Measurements from ENCODE around the gene PTPN1.

GRCh38 chr20:50632236-50632635, 122.1 kb downstream of the PTPN1 start:
- TF ChIP-seq CTCF (IDR thresholded peaks at IDR 0.05): no peak
- no peak for TF ChIP-seq POLR2AphosphoS5 (IDR thresholded peaks at IDR 0.05)
- no peak for TF ChIP-seq EP300 (IDR thresholded peaks at IDR 0.05)

Measured in stomach (tissue), 4 donors.